CD4-positive, alpha-beta T cell treated with Interleukin-21 for 1 hour (primary cell): ENCODE results near the gene C17orf58.
A peak's percentile ranks its signal among the peaks of the same experiment; 100 is the strongest.
"Not testable (repeated sequence)": the region's sequence is repeated elsewhere in the genome, so short reads cannot be mapped to it uniquely, and the experiment has no call there.

ENCODE experiments used
- DNase-seq: peaks from one replicate; pipeline ENCODE4 v3.0.0-alpha.2; 2020

The C17orf58 gene

GRCh38 chr17:67996301-67997171, at the start of gene C17orf58:
C17orf58 (minus strand) TSS chr17:67996469; CDS start chr17:67996198, 271 bp downstream.
- not testable (repeated sequence) for DNase-seq

- no peak for DNase-seq
Measured at GRCh38 chr17:68036304-68037147, 40.3 kb upstream of the C17orf58 start.

- peak; percentile 98 for DNase-seq
Measured at GRCh38 chr17:68035523-68036303, 39.4 kb upstream of the C17orf58 start, which contains the start of gene KPNA2. KPNA2 (plus strand) TSS chr17:68035735; CDS start chr17:68037133, 1,398 bp downstream.

GRCh38 chr17:68035131-68035522, 38.9 kb upstream of the C17orf58 start:
- DNase-seq: no peak

- no peak for DNase-seq
Measured at GRCh38 chr17:68034452-68034776, 38.1 kb upstream of the C17orf58 start.

- DNase-seq: no peak
Measured at GRCh38 chr17:68033636-68034451, 37.6 kb upstream of the C17orf58 start.

- DNase-seq: no peak
Measured at GRCh38 chr17:68029512-68030215, 33.4 kb upstream of the C17orf58 start.

GRCh38 chr17:68022547-68022946, 26.3 kb upstream of the C17orf58 start:
- DNase-seq: not testable (repeated sequence)

- no peak for DNase-seq
Measured at GRCh38 chr17:68021963-68022362, 25.7 kb upstream of the C17orf58 start.

GRCh38 chr17:68020791-68021190, 24.5 kb upstream of the C17orf58 start:
- DNase-seq: not testable (repeated sequence)

GRCh38 chr17:68020409-68020756, 24.1 kb upstream of the C17orf58 start:
- DNase-seq: no peak

- peak; percentile 98 for DNase-seq
Measured at GRCh38 chr17:68019675-68020408, 23.6 kb upstream of the C17orf58 start.

GRCh38 chr17:68019336-68019674, 23.0 kb upstream of the C17orf58 start:
- DNase-seq: no peak

- not testable (repeated sequence) for DNase-seq
Measured at GRCh38 chr17:68018493-68018892, 22.2 kb upstream of the C17orf58 start.

- DNase-seq: no peak
Measured at GRCh38 chr17:68016838-68017237, 20.6 kb upstream of the C17orf58 start.

GRCh38 chr17:68015081-68015723, 18.9 kb upstream of the C17orf58 start:
- no peak for DNase-seq

- DNase-seq: no peak
Measured at GRCh38 chr17:68013385-68013784, 17.1 kb upstream of the C17orf58 start.

- peak; percentile 59 for DNase-seq
Measured at GRCh38 chr17:68011199-68011665, 15.0 kb upstream of the C17orf58 start.

GRCh38 chr17:68006797-68007196, 10.5 kb upstream of the C17orf58 start:
- DNase-seq: no peak

- DNase-seq: no peak
Measured at GRCh38 chr17:68004201-68004600, 7.9 kb upstream of the C17orf58 start.
